HepG2 (cell line): Measurements from ENCODE around the gene CFAP92. TPM values are rescaled to one million over a fixed set of nuclear protein-coding genes. Genes with fewer than 3 reads are reported as not detected.

Experiments used
- FOXA1 ChIP-seq, 2 experiments: fragments of 450-650 bp in 1 of 2; sonication (generic) in 1 of 2; formaldehyde crosslinking in 1 of 2; IDR thresholded peaks; 2 replicates each; pipeline versions ENCODE4 v1.4.0 to v1.6.1; 2016 to 2020; ENCODE audit warnings: missing genetic modification reagents in 1 of 2
- FOXJ3 ChIP-seq: sonication (generic); formaldehyde crosslinking; IDR thresholded peaks from 2 replicates; pipeline ENCODE4 v1.4.0; 2020; ENCODE audit warnings: missing genetic modification reagents, mild to moderate bottlenecking, borderline replicate concordance
- HOXA3 ChIP-seq: sonication (generic); formaldehyde crosslinking; IDR thresholded peaks from 2 replicates; pipeline ENCODE4 v1.5.0; 2020; ENCODE audit warnings: missing genetic modification reagents
- MLX ChIP-seq: IDR thresholded peaks from 2 replicates; pipeline ENCODE4 v1.6.1; 2016
- NR0B2 ChIP-seq: sonication (generic); formaldehyde crosslinking; IDR thresholded peaks from 2 replicates; pipeline ENCODE4 v1.4.0; 2020; ENCODE audit warnings: mild to moderate bottlenecking, missing genetic modification reagents
- RAD21 ChIP-seq: fragments of 450-650 bp; formaldehyde crosslinking; IDR thresholded peaks from 2 replicates; pipeline ENCODE4 v1.5.0; 2020; ENCODE audit warnings: mild to moderate bottlenecking
- RNF219 ChIP-seq: sonication (generic); formaldehyde crosslinking; IDR thresholded peaks from 2 replicates; pipeline ENCODE4 v1.5.0; 2020; ENCODE audit warnings: mild to moderate bottlenecking, missing genetic modification reagents
- ZBTB21 ChIP-seq: sonication (generic); formaldehyde crosslinking; IDR thresholded peaks from 2 replicates; pipeline ENCODE4 v1.4.0; 2020; ENCODE audit warnings: missing genetic modification reagents
- ZNF224 ChIP-seq: sonication (generic); formaldehyde crosslinking; IDR thresholded peaks from 2 replicates; pipeline ENCODE4 v1.5.0; 2020; ENCODE audit warnings: mild to moderate bottlenecking, missing genetic modification reagents
- ZNF34 ChIP-seq: sonication (generic); formaldehyde crosslinking; IDR thresholded peaks from 2 replicates; pipeline ENCODE4 v1.4.0; 2020; ENCODE audit warnings: mild to moderate bottlenecking, missing genetic modification reagents, borderline replicate concordance
- ZNF407 ChIP-seq: sonication (generic); formaldehyde crosslinking; IDR thresholded peaks from one replicate; pipeline ENCODE4 v1.5.1; 2020; ENCODE audit warnings: mild to moderate bottlenecking, missing genetic modification reagents; ENCODE audit errors: not compliant biosample characterization
- ZNF549 ChIP-seq: sonication (generic); formaldehyde crosslinking; IDR thresholded peaks from 2 replicates; pipeline ENCODE4 v1.5.0; 2020; ENCODE audit warnings: missing genetic modification reagents
- ZNF691 ChIP-seq: sonication (generic); formaldehyde crosslinking; IDR thresholded peaks from 2 replicates; pipeline ENCODE4 v1.4.0; 2020; ENCODE audit warnings: missing genetic modification reagents, low read depth, mild to moderate bottlenecking, borderline replicate concordance
- ZNF891 ChIP-seq: sonication (generic); formaldehyde crosslinking; IDR thresholded peaks from 2 replicates; pipeline ENCODE4 v1.5.0; 2020; ENCODE audit warnings: mild to moderate bottlenecking, missing genetic modification reagents
- polyA plus RNA-seq, 8 experiments: library from polyadenylated mRNA; depleted of rRNA in 3 of 8; stranded (reverse) in 7 of 8; unstranded in 1 of 8; fragments of >200 nt; fragmentation: Illumina TruSeq in 4 of 8; extraction: Trizol in 4 of 8; gene quantifications; 2 replicates each; pipeline versions ENCODE4 v1.2.1 to v1.2.3, GENCODE V29; 2011 to 2016; ENCODE audit warnings: low read depth in 4 of 8, missing spikeins in 1 of 8, mixed read lengths in 1 of 8; ENCODE audit not compliant: insufficient read depth in 1 of 8
- total RNA-seq, 5 experiments: library from RNA; depleted of rRNA; stranded (reverse); fragments of >200 nt; fragmentation: Illumina TruSeq; extraction: Trizol; gene quantifications; 2 replicates each; pipeline ENCODE4 v1.2.3, GENCODE V29; 2016; ENCODE audit warnings: low read depth in 1 of 5

Gene CFAP92
- total and polyA plus RNA-seq, 2 of the 13 experiments (the other 11 are each of a cell fraction or from before 2014, with no cell fraction given): 0.18 to 0.46 TPM

DNA sequence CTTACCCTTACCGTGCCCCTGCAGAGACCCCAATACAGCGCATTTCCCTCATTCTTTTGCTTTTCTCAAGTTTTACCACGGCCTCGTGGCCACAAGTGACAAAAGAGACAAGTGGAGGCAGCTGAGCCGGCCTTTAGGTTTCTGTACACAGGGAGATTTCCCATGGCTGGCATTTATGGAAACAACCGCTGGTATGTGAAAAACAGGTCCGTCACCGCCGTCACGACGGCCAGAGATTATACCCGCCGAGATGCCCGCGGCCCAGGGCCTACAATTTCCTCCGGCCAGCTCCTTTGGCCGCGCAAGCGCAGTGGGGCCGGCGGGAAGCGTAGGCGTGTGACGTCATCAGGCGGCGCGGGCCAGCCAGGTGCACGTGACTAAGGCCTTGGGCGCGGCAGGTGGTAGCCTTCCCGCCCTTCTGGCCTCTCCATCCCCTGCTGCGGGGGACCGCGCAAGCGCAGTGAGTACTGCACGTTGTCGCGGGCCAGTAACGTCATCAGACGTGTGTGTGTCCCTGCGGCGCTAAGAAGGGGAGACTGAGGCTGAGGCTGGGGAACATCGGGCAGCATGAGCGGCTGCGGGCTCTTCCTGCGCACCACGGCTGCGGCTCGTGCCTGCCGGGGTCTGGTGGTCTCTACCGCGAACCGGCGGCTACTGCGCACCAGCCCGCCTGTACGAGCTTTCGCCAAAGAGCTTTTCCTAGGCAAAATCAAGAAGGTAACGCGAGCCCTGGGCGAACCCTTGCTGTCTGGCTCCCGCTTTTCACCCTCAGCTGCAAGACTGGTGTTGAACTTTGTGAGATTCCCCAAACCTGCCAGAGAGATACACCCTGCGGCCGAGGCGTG is 114.5 kb downstream of the CFAP92 start, which contains the start of gene ACAD9 (continued):
- TF ChIP-seq ZNF407 (CRISPR knock-in tag) (peak; percentile 88), HOXA3 (CRISPR knock-in tag) (peak; percentile 99), FOXA1 (IDR thresholded peaks at IDR 0.05) (no peak), FOXA1 (CRISPR knock-in tag; IDR thresholded peaks at IDR 0.05) (peak; percentile 26; the same call in 1 of the 2 replicates), FOXJ3 (CRISPR knock-in tag) (peak; percentile 35; the same call in 1 of the 2 replicates), ZNF224 (CRISPR knock-in tag) (peak; percentile 97), ZNF891 (CRISPR knock-in tag) (peak; percentile 91), ZBTB21 (CRISPR knock-in tag) (peak; percentile 68; the same call in 1 of the 2 replicates), MLX (CRISPR knock-in tag) (peak; percentile 88), ZNF691 (peak; percentile 84; the same call in 1 of the 2 replicates), NR0B2 (peak; percentile 97), RAD21 (CRISPR knock-in tag) (0 out of 2 replicates have a peak, but pooled peaks have one; percentile 19), ZNF34 (CRISPR knock-in tag) (no peak), ZNF549 (no peak), RNF219 (CRISPR knock-in tag) (no peak)
